CD14-positive monocyte (primary cell): Measurements from ENCODE around the gene MFRP. TPM values are rescaled to one million over a fixed set of nuclear protein-coding genes. Genes with fewer than 3 reads are reported as not detected.

Experiments used
- DNase-seq, 3 donors: peaks; one replicate each; pipeline ENCODE4 v3.0.0-alpha.2; 2011 to 2022
- H2AFZ ChIP-seq: 2 replicates; pipeline ENCODE4 v1.6.0; 2012; ENCODE audit warnings: mild to moderate bottlenecking, low read depth, low read length, inconsistent platforms; ENCODE audit not compliant: insufficient read depth, poor library complexity, severe bottlenecking
- H3K27ac ChIP-seq, 2 donors: 1 replicate in 1 of 2; 2 replicates in 1 of 2; pipeline ENCODE4 v1.5.1; 2012 to 2013; ENCODE audit warnings: low read length in 2 of 2, control low read depth in 1 of 2, inconsistent platforms in 1 of 2, low read depth in 1 of 2, mild to moderate bottlenecking in 1 of 2
- H3K27me3 ChIP-seq, 2 donors: one replicate each; pipeline versions ENCODE4 v1.6.0 to v1.6.1; 2011 to 2013; ENCODE audit warnings: low read length in 2 of 2; ENCODE audit not compliant: control insufficient read depth in 2 of 2, insufficient read depth in 2 of 2
- H3K36me3 ChIP-seq, 2 donors: replicated peaks in 1 of 2; 1 replicate in 1 of 2; 2 replicates in 1 of 2; pipeline versions ENCODE4 v1.5.1 to v1.6.1; 2012 to 2013; ENCODE audit warnings: low read length in 2 of 2, control low read depth in 1 of 2, inconsistent platforms in 1 of 2, mild to moderate bottlenecking in 1 of 2; ENCODE audit not compliant: insufficient read depth in 2 of 2, control insufficient read depth in 1 of 2
- H3K4me1 ChIP-seq, 2 donors: 1 replicate in 1 of 2; 2 replicates in 1 of 2; pipeline versions ENCODE4 v1.5.1 to v1.6.1; 2012 to 2013; ENCODE audit warnings: low read length in 2 of 2, control low read depth in 1 of 2, inconsistent platforms in 1 of 2, mild to moderate bottlenecking in 1 of 2, moderate library complexity in 1 of 2; ENCODE audit not compliant: insufficient read depth in 2 of 2, control insufficient read depth in 1 of 2
- H3K4me2 ChIP-seq: replicated peaks from 2 replicates; pipeline ENCODE3; 2012; ENCODE audit warnings: low read length, moderate library complexity, mild to moderate bottlenecking; ENCODE audit not compliant: poor library complexity, severe bottlenecking; ENCODE audit errors: extremely low read depth
- H3K4me3 ChIP-seq, 3 experiments: fragments of 200-600 bp in 1 of 3; sonication (generic) in 1 of 3; replicated peaks in 1 of 3; 1 replicate in 2 of 3; 2 replicates in 1 of 3; pipeline ENCODE4 v1.5.1; 2011 to 2013; ENCODE audit warnings: low read length in 3 of 3, mild to moderate bottlenecking in 3 of 3, control low read depth in 2 of 3, low read depth in 2 of 3, inconsistent platforms in 1 of 3, moderate library complexity in 1 of 3
- H3K79me2 ChIP-seq: 2 replicates; pipeline ENCODE4 v1.6.0; 2012; ENCODE audit warnings: mild to moderate bottlenecking, control low read depth, inconsistent platforms, low read length, moderate library complexity; ENCODE audit not compliant: insufficient read depth
- H3K9ac ChIP-seq: 2 replicates; pipeline ENCODE4 v1.6.0; 2017; ENCODE audit warnings: low read length, mild to moderate bottlenecking; ENCODE audit not compliant: insufficient read depth, poor library complexity, severe bottlenecking
- H3K9me3 ChIP-seq, 2 donors: replicated peaks in 1 of 2; 1 replicate in 1 of 2; 2 replicates in 1 of 2; pipeline versions ENCODE4 v1.5.1 to v1.6.1; 2012 to 2013; ENCODE audit warnings: low read length in 2 of 2, control low read depth in 1 of 2; ENCODE audit not compliant: control insufficient read depth in 1 of 2, insufficient read depth in 1 of 2
- H4K20me1 ChIP-seq: 2 replicates; pipeline ENCODE4 v1.6.0; 2012; ENCODE audit warnings: mild to moderate bottlenecking, low read length, control low read depth, moderate library complexity; ENCODE audit not compliant: insufficient read depth
- H3K27ac Mint-ChIP-seq, 7 donors: one replicate each; pipeline ENCODE4 v1.8.0; 2020; ENCODE audit warnings: mild to moderate bottlenecking in 7 of 7, mixed read lengths in 7 of 7, moderate library complexity in 6 of 7, inconsistent platforms in 2 of 7
- H3K27me3 Mint-ChIP-seq, 3 donors: one replicate each; pipeline ENCODE4 v1.8.0; 2021 to 2022; ENCODE audit warnings: low read depth in 3 of 3, mild to moderate bottlenecking in 3 of 3, mixed read lengths in 3 of 3, moderate library complexity in 3 of 3, inconsistent platforms in 1 of 3
- H3K36me3 Mint-ChIP-seq, 2 donors: one replicate each; pipeline ENCODE4 v1.8.0; 2020; ENCODE audit warnings: mixed read lengths in 2 of 2, inconsistent platforms in 1 of 2, mild to moderate bottlenecking in 1 of 2
- H3K4me1 Mint-ChIP-seq: one replicate; pipeline ENCODE4 v1.8.0; 2020; ENCODE audit warnings: mild to moderate bottlenecking, mixed read lengths
- H3K4me3 Mint-ChIP-seq, 2 donors: one replicate each; pipeline ENCODE4 v1.8.0; 2020; ENCODE audit warnings: mild to moderate bottlenecking in 2 of 2, mixed read lengths in 2 of 2, moderate library complexity in 1 of 2
- H3K9me3 Mint-ChIP-seq, 7 donors: one replicate each; pipeline ENCODE4 v1.8.0; 2020 to 2022; ENCODE audit warnings: mixed read lengths in 7 of 7, mild to moderate bottlenecking in 6 of 7, moderate library complexity in 6 of 7, inconsistent platforms in 2 of 7
- CTCF ChIP-seq: fragments of 200-600 bp; IDR thresholded peaks from one replicate; pipeline ENCODE4 v1.8.0; 2022; ENCODE audit warnings: antibody characterized with exemption, mild to moderate bottlenecking
- WGBS: methylation state at CpG from one replicate; pipeline ENCODE4 v1.1.5; 2013; ENCODE audit warnings: missing lambda C conversion rate; ENCODE audit not compliant: insufficient coverage; 5-methylcytosine and 5-hydroxymethylcytosine counted together
- intact Hi-C, 2 donors: fragments of 100-400 bp; cut with micrococcal nuclease; formaldehyde crosslinking; loops; one replicate each; pipeline versions ENCODE4 v1.15.0 to v1.15.1; 2023
- polyA plus RNA-seq, 3 donors: library from polyadenylated mRNA; depleted of rRNA in 1 of 3; unstranded in 2 of 3; stranded (reverse) in 1 of 3; fragments of 300-500 nt in 2 of 3; fragments of >200 nt in 1 of 3; fragmentation: Illumina TruSeq in 2 of 3; gene quantifications; 1 replicate in 2 of 3; 2 replicates in 1 of 3; pipeline ENCODE4 v1.2.3, GENCODE V29; 2012 to 2021

The MFRP gene
- polyA plus RNA-seq, 3 donors = not detected

GRCh38 chr11:119347242-119347641 is 737 bp upstream of the MFRP start:
- Mint-ChIP-seq H3K9me3 (no peaks in the 10 kb centered on the region), H3K27me3 (peaks cover 28 to 48% (median 45%) of the 10 kb centered on the region in 3 donors), H3K36me3 (no peaks in the 10 kb centered on the region), H3K4me1 (no peaks in the 10 kb centered on the region), H3K4me3 (no peak overlapping the region), H3K27ac (no peak overlapping the region)
- no peaks in the 10 kb centered on the region for H3K36me3 ChIP-seq
- H3K4me3 ChIP-seq = no peak overlapping the region
- no peak for DNase-seq
- no peak overlapping the region for H3K27ac ChIP-seq
- no CpG with 5 or more reads among the region's 2 CpGs for WGBS
- H3K4me1 ChIP-seq = no peaks in the 10 kb centered on the region
- no peaks in the 10 kb centered on the region for H3K79me2 ChIP-seq
- H3K9ac ChIP-seq = no peak overlapping the region
- H3K27me3 ChIP-seq = peaks cover 0 to 18% of the 10 kb centered on the region in 2 donors
- TF ChIP-seq CTCF = no peak
- no peaks in the 10 kb centered on the region for H4K20me1 ChIP-seq
- no peak overlapping the region for H3K4me2 ChIP-seq
- H3K9me3 ChIP-seq = no peaks in the 10 kb centered on the region
- no peak overlapping the region for H2AFZ ChIP-seq
- intact Hi-C loops = no loop called here

- intact Hi-C loops = no loop called here
- Histone ChIP-seq H2AFZ (no peak overlapping the region), H3K9me3 (peaks cover 0 to 4% of the 10 kb centered on the region in 2 donors), H3K27me3 (peaks cover 12 to 31% of the 10 kb centered on the region in 2 donors), H3K9ac (no peak overlapping the region), H3K4me1 (peaks cover 9% of the 10 kb centered on the region in 2 donors), H3K27ac (no peak overlapping the region), H3K4me2 (no peak overlapping the region), H3K79me2 (no peaks in the 10 kb centered on the region), H4K20me1 (no peaks in the 10 kb centered on the region), H3K4me3 (no peak overlapping the region), H3K36me3 (no peaks in the 10 kb centered on the region)
- no peak for DNase-seq
- Mint-ChIP-seq H3K27me3 (peaks cover 35 to 55% (median 53%) of the 10 kb centered on the region in 3 donors), H3K36me3 (peaks cover 0 to 4% of the 10 kb centered on the region in 2 donors), H3K4me3 (no peak overlapping the region), H3K4me1 (peaks cover 8% of the 10 kb centered on the region), H3K9me3 (peaks cover 0 to 6% (median 3%) of the 10 kb centered on the region in 7 donors), H3K27ac (no peak overlapping the region)
- 90% methylated on average over 10 of the region's 12 CpGs for WGBS
- TF ChIP-seq CTCF = no peak
Measured at GRCh38 chr11:119345685-119346084, 820 bp downstream of the MFRP start.
